ENCODE measurements around the gene ACYP2.

DNA sequence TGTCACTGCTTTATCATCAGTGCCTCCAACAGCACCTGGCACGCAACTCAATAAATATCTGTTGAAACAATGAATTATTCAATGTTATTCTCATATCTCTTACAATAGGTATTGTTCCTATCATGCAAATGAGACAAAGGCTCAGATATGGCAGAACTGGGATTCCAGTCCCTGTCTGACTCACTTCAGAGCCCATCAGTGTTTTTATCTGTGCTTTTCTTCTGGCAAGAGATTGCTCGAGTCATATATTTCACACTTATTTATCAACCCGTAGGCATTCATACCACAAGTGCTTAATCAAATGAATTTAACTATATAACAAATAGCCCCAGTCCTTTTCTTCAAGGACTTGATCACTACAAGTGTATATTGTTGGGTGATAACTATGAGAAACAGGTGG is 217.0 kb downstream of the ACYP2 start:
- TF ChIP-seq POLR2AphosphoS5 (IDR thresholded peaks at IDR 0.05; ENCODE audit: low read depth, low read length) (no peak), TAF1 (IDR thresholded peaks at IDR 0.05; ENCODE audit: borderline replicate concordance, insufficient read depth, low read length) (no peak), SIN3A (IDR thresholded peaks at IDR 0.05; ENCODE audit: borderline replicate concordance, insufficient read depth, low read length) (no peak), FOXP2 (optimal IDR thresholded peaks at IDR 0.05; ENCODE audit: borderline replicate concordance, extremely low read depth, extremely low read length, insufficient read depth) (no peak)
- TF ChIP-seq, protein P1, sequence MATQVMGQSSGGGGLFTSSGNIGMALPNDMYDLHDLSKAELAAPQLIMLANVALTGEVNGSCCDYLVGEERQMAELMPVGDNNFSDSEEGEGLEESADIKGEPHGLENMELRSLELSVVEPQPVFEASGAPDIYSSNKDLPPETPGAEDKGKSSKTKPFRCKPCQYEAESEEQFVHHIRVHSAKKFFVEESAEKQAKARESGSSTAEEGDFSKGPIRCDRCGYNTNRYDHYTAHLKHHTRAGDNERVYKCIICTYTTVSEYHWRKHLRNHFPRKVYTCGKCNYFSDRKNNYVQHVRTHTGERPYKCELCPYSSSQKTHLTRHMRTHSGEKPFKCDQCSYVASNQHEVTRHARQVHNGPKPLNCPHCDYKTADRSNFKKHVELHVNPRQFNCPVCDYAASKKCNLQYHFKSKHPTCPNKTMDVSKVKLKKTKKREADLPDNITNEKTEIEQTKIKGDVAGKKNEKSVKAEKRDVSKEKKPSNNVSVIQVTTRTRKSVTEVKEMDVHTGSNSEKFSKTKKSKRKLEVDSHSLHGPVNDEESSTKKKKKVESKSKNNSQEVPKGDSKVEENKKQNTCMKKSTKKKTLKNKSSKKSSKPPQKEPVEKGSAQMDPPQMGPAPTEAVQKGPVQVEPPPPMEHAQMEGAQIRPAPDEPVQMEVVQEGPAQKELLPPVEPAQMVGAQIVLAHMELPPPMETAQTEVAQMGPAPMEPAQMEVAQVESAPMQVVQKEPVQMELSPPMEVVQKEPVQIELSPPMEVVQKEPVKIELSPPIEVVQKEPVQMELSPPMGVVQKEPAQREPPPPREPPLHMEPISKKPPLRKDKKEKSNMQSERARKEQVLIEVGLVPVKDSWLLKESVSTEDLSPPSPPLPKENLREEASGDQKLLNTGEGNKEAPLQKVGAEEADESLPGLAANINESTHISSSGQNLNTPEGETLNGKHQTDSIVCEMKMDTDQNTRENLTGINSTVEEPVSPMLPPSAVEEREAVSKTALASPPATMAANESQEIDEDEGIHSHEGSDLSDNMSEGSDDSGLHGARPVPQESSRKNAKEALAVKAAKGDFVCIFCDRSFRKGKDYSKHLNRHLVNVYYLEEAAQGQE (IDR thresholded peaks at IDR 0.05; ENCODE audit: insufficient read depth in 1 of 2, low read depth in 2 of 2, low read length in 2 of 2) = no peak

All from PFSK-1 (cell line).